T-helper 1 cell treated with Interleukin-12 subunit alpha and Interleukin-12 subunit beta and Interleukin-4 antibody, amounts not matched to agents 30 ng/mL and 1 ng/mL, for 36 hours (primary cell): ENCODE results near the gene FAM186B. TPM values are rescaled to one million over a fixed set of nuclear protein-coding genes. Genes with fewer than 3 reads are reported as not detected.

Source experiments
- intact Hi-C: fragments of 100-400 bp; cut with micrococcal nuclease; formaldehyde crosslinking; loops from one replicate; pipeline ENCODE4 v1.15.1; 2024
- total RNA-seq: library from RNA; stranded (reverse); gene quantifications from 2 replicates; pipeline ENCODE4 v1.2.3, GENCODE V29; 2022

The FAM186B gene
- total RNA-seq, 1 donor from 2014 or later = 0.54 TPM

DNA sequence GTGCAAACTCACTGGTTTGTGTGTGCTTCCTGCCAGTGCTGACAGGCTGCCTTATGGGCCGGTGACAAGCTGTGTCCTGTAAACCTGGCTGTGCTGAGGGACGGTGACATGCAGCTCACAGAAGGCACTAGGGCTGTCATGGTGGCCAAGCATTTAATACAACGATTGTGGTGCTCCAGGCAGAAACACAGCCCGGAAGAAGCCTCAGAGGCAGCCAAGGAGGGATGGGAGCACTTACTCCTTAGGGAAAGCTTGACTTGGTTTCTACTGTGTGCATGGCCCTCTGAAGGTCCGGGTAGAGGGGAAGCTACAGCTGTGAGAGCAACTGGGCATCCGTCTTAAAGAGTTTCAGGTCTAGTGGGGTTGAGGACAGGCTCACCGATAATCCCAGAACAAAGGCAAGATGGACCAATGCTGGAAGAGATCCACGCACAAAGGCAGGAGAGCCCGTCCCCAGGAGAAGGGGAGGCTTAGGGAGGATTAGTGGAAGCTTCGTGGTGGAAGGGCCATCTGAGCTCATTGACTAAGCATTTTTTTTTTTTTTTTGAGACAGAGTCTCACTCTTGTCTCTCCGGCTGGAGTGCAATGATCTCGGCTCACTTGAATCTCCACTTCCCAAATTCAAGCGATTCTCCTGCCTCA, 26.8 kb downstream of the FAM186B start:
- intact Hi-C loops = no loop called here

GRCh38 chr12:49577589-49578315, 27.7 kb downstream of the FAM186B start:
- intact Hi-C loops = no loop called here

- intact Hi-C loops = loop anchor here (1.0 to 5.0 kb wide), 15 partner anchors 30 to 551 kb away; partner anchors contain the start of genes BCDIN3D, COX14, FMNL3 and LMBR1L
Measured at GRCh38 chr12:49568442-49569162, 36.8 kb downstream of the FAM186B start.

- intact Hi-C loops = loop anchor here (1.0 to 5.0 kb wide), 16 partner anchors 30 to 551 kb away; partner anchors contain the start of genes BCDIN3D, COX14, FMNL3 and LMBR1L
Measured at GRCh38 chr12:49567611-49568441, 37.6 kb downstream of the FAM186B start, which contains the start of gene MCRS1. TSS of gene MCRS1 (minus strand) at chr12:49568142. CDS start at chr12:49566731, 1,411 bp downstream.

DNA sequence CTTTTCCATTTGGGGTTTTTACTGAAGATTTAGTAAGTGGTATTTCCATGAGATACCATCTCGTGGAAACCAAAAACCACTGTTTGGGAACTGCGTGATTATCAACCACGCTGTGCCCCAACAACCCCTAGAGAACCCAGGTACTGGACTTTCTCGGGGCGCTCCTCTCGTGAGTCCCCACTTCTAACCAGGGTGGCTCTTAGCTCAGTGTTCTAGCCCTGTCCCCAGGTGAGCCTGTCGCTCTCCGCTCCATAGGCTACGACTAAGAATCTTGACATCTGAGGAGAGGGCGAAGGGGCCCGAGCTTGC, 38.2 kb downstream of the FAM186B start:
- intact Hi-C loops = loop anchor here (1.0 to 5.0 kb wide), 5 partner anchors 195 to 550 kb away; partner anchors contain the start of genes COX14, NCKAP5L, PRKAG1 and TUBA1A

DNA sequence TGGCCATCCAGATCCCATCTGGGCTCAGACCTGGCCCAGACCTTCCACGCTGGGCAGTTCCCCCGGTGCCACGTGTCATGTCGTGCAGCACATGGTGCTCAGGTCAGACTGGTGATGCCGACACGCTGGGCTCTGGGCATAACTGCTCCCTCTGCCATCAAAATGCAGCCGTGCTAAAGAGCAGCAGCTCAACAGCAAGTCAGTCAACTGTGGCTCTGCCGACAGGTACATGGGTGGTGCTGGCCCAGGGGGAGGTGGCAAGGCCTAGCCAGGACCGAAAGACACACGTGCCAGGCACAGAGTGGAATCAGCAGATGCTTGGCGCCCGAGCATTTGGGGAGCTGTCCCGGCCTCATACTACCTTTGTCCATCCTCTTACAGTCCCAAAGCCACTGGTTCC, 39.1 kb downstream of the FAM186B start:
- intact Hi-C loops = loop anchor here (5.0 kb wide), 4 partner anchors 196 to 549 kb away; partner anchors contain the start of genes COX14, NCKAP5L and PRKAG1

DNA sequence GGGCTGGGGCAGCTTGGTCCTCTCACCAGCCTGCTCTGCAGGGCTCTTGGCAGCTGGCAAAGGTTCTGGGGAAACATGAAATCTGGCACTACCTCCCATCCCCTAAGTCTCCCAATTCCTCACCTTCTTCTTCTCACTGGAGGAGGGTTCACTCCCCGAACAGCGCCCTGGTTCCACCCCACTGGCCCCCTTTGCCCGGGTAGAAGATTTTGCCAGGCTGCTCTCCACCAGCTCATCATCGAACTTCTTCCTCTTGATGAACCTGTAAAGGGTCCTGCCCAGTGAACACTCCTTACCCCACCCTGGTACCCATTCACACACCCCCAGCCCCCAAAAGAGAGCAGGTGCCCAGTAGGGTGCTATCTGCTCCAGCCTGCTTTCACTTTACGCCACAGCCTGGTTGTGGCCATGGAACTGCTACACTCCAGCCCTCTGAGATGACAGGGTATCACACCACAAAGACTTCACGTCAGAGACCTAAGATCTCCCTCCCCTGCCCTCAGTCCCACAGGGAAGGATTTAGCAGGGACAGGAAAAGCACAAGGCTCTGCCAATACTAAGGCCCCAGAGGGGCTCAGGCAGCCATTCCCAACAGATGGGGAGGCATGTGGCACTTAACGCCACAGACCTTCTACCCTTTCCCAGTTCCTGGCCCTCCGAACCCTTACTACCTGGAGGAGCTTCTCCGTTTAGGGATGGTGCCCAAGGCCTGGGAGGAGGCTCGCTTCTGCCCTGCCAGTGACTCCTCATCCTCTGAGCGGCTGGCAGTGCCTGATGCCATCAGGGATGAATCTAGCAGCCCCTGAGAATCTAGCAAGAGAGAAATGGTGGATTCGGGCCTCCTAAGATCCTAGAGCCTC, 39.8 kb downstream of the FAM186B start:
- intact Hi-C loops = loop anchor here (5.0 kb wide), 4 partner anchors 197 to 548 kb away; partner anchors contain the start of genes COX14, NCKAP5L and PRKAG1

- intact Hi-C loops = loop anchor here (5.0 kb wide), 4 partner anchors 197 to 548 kb away; partner anchors contain the start of genes COX14, NCKAP5L and PRKAG1
Measured at GRCh38 chr12:49564686-49565405, 40.6 kb downstream of the FAM186B start.

DNA sequence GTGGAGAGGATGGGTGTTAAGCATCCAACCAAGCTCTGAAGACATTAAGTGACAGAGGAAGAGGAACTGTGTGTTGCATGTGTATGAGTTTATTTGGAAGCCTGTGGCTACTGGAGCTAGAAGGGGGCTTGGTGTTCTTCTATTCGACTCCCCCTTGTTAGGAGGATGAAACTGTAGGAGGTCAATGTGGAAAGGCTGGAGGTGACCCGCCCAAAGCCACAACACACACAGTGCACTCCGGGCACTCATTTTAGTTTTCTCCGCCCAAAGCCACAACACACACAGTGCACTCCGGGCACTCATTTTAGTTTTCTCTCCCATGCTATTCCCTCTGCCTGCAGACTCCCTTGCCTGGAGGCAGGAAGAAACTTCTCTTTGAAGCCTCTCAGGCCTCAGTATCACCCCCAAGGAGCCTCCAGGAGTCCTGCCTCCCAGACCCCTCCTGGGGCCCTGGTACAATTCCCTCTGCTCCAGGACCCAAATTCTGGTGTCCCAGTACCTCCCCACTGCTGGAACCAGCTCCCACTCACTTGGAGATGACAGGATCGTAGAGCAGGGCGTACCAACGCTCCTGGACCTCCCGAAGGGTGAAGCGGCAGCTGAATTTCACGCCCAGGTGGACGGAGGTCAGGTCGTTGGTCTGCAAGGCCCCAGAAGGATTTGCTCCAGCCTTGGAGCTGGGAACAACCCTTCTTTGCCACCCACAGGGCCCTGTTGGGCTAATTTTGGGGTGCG, 41.3 kb downstream of the FAM186B start:
- intact Hi-C loops = no loop called here

DNA sequence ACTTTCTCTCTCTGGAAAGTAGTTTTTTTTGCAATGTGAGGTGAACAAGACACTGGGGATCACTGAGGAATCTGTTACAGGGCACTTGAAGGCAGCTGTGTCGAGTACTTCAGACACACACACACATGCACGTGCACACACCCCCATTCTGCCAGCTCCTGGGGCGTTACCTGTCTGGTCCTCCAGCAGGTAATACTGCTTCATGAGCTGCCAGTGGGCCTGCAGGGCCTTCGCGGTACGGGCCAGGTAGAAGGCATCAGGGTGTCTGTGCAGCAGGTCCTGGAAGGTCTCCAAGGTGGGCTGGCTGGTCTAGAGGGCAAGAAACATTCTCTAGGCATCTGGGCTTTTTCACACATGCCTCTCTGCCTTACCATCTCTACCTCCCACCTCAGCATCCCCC, 42.6 kb downstream of the FAM186B start:
- intact Hi-C loops = no loop called here

- intact Hi-C loops = no loop called here
Measured at GRCh38 chr12:49562233-49562632, 43.2 kb downstream of the FAM186B start.

- intact Hi-C loops = no loop called here
Measured at GRCh38 chr12:49560695-49561094, 44.7 kb downstream of the FAM186B start.

DNA sequence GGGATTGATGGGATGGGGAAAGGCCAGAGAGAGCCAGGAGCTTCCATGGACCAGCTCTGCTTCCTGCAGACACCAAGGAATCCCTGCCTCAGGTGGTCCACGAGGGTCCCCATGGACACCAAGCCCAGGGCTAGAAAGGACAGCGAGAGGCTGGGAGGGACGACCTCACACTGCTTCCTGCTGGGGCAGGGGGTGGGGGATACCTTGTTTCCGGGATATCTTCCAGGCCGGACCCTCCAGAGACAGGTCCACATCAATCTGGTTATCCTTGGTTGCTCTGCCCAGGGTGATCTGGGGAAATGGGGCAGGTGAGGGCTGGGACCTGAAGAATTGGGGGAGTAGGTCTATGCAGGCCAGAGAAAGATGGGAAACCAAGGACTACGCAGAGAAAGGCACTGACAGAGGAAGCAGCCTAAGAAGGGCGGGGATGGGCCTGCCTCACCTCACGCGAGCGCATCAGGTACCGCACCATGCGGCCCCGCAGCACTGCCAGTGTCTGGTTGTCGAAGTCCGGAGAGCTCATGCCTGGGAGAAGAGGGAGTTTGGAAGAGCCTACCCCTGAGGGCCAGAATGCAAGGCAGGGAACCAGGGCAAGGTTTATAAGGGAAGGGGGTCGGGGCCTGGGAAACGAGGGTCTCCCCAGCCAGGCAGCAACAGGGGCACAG, 46.3 kb downstream of the FAM186B start:
- intact Hi-C loops = no loop called here

- intact Hi-C loops = no loop called here
Measured at GRCh38 chr12:49558526-49558925, 46.9 kb downstream of the FAM186B start.

DNA sequence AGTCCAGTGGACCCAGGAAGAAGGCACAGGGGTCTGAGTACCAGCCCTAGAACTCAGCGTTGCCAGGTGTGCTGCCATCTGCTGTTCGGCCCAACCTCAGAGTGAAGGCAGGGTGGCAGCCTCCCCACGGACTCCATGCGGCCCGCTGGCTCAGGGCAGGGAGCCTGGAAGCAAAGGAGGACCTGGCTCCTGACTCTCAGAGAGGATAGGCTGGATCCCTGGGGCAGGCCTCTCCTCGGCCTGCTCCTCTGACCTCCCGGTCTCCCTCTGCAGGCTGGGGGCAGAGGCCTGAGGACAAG, 47.6 kb downstream of the FAM186B start:
- intact Hi-C loops = no loop called here

GRCh38 chr12:49557187-49557916, 48.1 kb downstream of the FAM186B start:
- intact Hi-C loops = no loop called here

DNA sequence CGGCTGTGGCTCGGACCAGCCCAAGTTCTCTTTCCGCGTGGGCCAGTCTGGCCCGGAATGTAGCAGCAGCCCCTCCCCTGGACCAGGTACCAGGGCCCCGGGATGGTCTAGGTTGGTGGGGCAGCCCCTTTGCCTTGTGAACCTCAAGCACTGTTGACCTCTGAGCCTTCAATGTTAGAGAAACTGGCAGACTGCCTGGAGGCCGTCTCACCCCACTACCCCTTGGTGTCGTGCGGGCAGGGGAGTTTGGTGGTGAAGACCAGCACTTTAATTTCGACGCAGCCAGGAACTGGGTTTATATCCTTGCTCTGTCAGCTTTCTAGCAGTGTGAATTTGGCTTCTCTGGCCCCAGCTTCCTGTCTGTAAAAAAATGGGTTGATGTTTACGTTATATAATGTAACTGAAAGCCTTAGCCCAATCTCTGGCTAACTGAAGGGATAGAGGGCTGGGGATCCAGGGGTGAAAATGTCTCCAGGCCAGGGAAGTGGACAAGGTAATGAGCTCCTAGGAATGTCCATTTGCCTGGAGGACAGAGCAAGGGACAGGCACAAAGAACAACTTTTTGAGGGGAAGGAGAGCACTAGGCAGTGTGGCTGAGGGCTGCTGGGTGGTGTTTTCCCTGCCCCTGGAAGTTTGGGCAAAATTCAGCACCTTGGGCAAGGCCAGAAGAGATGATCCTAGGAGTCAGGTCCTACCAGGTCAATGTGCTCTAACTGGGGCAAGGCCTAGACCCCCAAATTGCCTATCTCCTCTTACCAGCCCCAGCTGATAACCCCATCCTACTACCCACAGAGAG, 48.9 kb downstream of the FAM186B start:
- intact Hi-C loops = no loop called here
